Measurements from ENCODE around the gene FAM241A. TPM values are rescaled to one million over a fixed set of nuclear protein-coding genes. Genes with fewer than 3 reads are reported as not detected.

Gene FAM241A
- total and polyA plus RNA-seq, 9 of the 15 experiments (the other 6 are each of a cell fraction or from before 2014, with no cell fraction given): 2.3 to 8.5 (median 5.3) TPM

DNA sequence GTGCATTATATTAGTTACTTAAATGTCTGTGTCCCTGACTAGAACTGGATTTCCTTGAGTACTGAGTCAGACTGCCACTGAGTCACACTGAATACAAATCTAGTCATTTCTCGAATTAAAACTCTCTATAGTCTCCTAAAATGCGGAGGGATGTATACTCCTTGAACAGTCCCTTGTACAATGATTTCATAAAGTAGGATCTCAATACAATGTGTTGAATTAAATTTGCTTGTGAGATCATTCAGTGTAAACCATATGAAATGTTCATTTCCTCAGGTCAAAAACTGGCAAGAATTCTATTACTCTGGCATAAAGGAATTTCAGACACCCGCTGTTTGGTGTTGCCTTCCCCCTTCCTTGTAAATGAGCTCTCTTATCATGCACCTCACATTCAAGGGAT is 17.5 kb upstream of the FAM241A start:
- no peaks in the 10 kb centered on the region for H3K79me2 ChIP-seq (ENCODE audit: control insufficient read depth, insufficient read depth, low read length)
- no peak overlapping the region for H3K27ac ChIP-seq (ENCODE audit: extremely low read depth, low read depth, low read length)
- BruUV-seq (replicated peaks): no TSS peak
- WGBS (ENCODE audit: insufficient coverage, low coverage, missing lambda C conversion rate): 40% methylated on average over 3 of the region's 3 CpGs
- intact Hi-C loops (cut with micrococcal nuclease) (no loop called here), in situ Hi-C loops (cut with MboI) (no loop called here)
- no peak overlapping the region for H3K4me2 ChIP-seq (ENCODE audit: insufficient read depth, low read length)
- peak overlapping the region; percentile 13; the same call in 1 of the 2 replicates for H2AFZ ChIP-seq (ENCODE audit: low read depth, low read length)
- H3K4me3 ChIP-seq: no peak overlapping the region
- POLR2A ChIA-PET: interaction anchor here (1.3 kb wide), 1 partner anchor 12 kb away, joined by 3 read pairs; no protein-coding TSS in a partner anchor
- FAIRE-seq: no peak
- ATAC-seq: no peak
- H3K36me3 ChIP-seq (ENCODE audit: control insufficient read depth, insufficient read depth, low read length): no peaks in the 10 kb centered on the region
- H3K27me3 ChIP-seq (ENCODE audit: control insufficient read depth in 2 of 2, insufficient read depth in 2 of 2, low read length in 2 of 2): no peaks in the 10 kb centered on the region
- no peak overlapping the region for H3K9ac ChIP-seq (ENCODE audit: insufficient read depth in 1 of 2, low read depth in 2 of 2, low read length in 2 of 2)
- DNase-seq (ENCODE audit: extremely low read depth in 1 of 4, low spot score in 3 of 4): no peak
- no peaks in the 10 kb centered on the region for H3K9me1 ChIP-seq (ENCODE audit: control insufficient read depth, insufficient read depth, low read length)
- no peaks in the 10 kb centered on the region for H3K9me3 ChIP-seq (replicated peaks; ENCODE audit: control insufficient read depth, insufficient read depth, low read depth, low read length)
- no peaks in the 10 kb centered on the region for H4K20me1 ChIP-seq (replicated peaks; ENCODE audit: control insufficient read depth, insufficient read depth, low read length)
- CTCF ChIA-PET (ENCODE audit: low intra/inter-chr PET ratio): no interaction called here
- no peaks in the 10 kb centered on the region for H3K4me1 ChIP-seq (replicated peaks in 1 of 2; ENCODE audit: control insufficient read depth in 2 of 2, insufficient read depth in 2 of 2, low read length in 2 of 2)
- TF ChIP-seq FOXJ2 (tag; IDR thresholded peaks at IDR 0.05) (no peak), EP300 (IDR thresholded peaks at IDR 0.05; ENCODE audit: low read length) (no peak), SNIP1 (IDR thresholded peaks at IDR 0.05; ENCODE audit: low read depth) (no peak), KAT2B (IDR thresholded peaks at IDR 0.05; ENCODE audit: low read depth, low read length) (no peak), EHMT2 (IDR thresholded peaks at IDR 0.05) (no peak), POLR3G (IDR thresholded peaks at IDR 0.05; ENCODE audit: extremely low read depth, insufficient read length, insufficient replicate concordance) (no peak), ZNF830 (CRISPR knock-in tag; IDR thresholded peaks at IDR 0.05) (no peak), EZH2 (IDR thresholded peaks at IDR 0.05; ENCODE audit: borderline replicate concordance, low read depth, low read length) (no peak), PYGO2 (tag; IDR thresholded peaks at IDR 0.05) (no peak), RB1 (IDR thresholded peaks at IDR 0.05; ENCODE audit: low read depth) (no peak), ZNF197 (CRISPR knock-in tag; IDR thresholded peaks at IDR 0.05; ENCODE audit: low read depth) (no peak), FOSL1 (tag; conservative IDR thresholded peaks at IDR 0.05) (no peak)
- TF ChIP-seq, protein P1, sequence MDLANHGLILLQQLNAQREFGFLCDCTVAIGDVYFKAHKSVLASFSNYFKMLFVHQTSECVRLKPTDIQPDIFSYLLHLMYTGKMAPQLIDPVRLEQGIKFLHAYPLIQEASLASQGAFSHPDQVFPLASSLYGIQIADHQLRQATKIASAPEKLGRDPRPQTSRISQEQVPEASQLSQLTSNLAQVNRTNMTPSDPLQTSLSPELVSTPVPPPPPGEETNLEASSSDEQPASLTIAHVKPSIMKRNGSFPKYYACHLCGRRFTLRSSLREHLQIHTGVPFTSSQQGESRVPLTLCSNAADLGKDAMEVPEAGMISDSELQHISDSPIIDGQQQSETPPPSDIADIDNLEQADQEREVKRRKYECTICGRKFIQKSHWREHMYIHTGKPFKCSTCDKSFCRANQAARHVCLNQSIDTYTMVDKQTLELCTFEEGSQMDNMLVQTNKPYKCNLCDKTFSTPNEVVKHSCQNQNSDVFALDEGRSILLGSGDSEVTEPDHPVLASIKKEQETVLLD (IDR thresholded peaks at IDR 0.05): no peak
- TF ChIP-seq, protein P2, sequence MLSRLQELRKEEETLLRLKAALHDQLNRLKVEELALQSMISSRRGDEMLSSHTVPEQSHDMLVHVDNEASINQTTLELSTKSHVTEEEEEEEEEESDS (CRISPR knock-in tag; IDR thresholded peaks at IDR 0.05): no peak
- TF ChIP-seq, protein P3, sequence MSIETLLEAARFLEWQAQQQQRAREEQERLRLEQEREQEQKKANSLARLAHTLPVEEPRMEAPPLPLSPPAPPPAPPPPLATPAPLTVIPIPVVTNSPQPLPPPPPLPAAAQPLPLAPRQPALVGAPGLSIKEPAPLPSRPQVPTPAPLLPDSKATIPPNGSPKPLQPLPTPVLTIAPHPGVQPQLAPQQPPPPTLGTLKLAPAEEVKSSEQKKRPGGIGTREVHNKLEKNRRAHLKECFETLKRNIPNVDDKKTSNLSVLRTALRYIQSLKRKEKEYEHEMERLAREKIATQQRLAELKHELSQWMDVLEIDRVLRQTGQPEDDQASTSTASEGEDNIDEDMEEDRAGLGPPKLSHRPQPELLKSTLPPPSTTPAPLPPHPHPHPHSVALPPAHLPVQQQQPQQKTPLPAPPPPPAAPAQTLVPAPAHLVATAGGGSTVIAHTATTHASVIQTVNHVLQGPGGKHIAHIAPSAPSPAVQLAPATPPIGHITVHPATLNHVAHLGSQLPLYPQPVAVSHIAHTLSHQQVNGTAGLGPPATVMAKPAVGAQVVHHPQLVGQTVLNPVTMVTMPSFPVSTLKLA (conservative IDR thresholded peaks at IDR 0.05): no peak
- TF ChIP-seq, protein P4, sequence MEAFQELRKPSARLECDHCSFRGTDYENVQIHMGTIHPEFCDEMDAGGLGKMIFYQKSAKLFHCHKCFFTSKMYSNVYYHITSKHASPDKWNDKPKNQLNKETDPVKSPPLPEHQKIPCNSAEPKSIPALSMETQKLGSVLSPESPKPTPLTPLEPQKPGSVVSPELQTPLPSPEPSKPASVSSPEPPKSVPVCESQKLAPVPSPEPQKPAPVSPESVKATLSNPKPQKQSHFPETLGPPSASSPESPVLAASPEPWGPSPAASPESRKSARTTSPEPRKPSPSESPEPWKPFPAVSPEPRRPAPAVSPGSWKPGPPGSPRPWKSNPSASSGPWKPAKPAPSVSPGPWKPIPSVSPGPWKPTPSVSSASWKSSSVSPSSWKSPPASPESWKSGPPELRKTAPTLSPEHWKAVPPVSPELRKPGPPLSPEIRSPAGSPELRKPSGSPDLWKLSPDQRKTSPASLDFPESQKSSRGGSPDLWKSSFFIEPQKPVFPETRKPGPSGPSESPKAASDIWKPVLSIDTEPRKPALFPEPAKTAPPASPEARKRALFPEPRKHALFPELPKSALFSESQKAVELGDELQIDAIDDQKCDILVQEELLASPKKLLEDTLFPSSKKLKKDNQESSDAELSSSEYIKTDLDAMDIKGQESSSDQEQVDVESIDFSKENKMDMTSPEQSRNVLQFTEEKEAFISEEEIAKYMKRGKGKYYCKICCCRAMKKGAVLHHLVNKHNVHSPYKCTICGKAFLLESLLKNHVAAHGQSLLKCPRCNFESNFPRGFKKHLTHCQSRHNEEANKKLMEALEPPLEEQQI (IDR thresholded peaks at IDR 0.05): no peak

Data from K562 (cell line).